ENCODE measurements around the gene SERPINI2. TPM values are rescaled to one million over a fixed set of nuclear protein-coding genes. Genes with fewer than 3 reads are reported as not detected.

Gene SERPINI2
- total RNA-seq, 2 experiments from 2014 or later, result not detected

DNA sequence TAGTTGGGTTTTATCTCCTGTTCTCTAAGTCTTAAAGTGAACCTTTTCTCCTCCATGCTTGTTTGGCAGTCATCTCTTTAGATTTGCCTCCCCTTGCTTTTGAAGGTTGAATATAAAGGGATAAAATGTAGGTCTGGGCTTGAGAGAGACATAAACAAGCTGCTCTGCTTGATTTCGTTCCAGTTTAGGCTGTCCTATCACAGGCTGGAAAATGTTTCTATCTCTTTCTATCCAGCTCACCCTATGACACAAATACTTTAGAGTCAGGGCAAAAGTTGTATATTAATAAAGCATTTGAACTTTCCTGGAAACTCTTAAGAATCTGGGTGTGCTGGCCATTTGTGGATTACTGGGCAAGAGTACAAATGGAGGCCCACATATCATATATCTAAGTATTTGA is 64.2 kb downstream of the SERPINI2 start:
- Mint-ChIP-seq H3K9me3 (ENCODE audit: low read depth) (no peaks in the 10 kb centered on the region), H3K36me3 (no peaks in the 10 kb centered on the region), H3K4me1 (no peaks in the 10 kb centered on the region), H3K27me3 (no peaks in the 10 kb centered on the region), H3K4me3 (no peak overlapping the region), H3K27ac (no peak overlapping the region)
- CTCF ChIA-PET, result no interaction called here
- ATAC-seq (no peak), DNase-seq (no peak)

DNA sequence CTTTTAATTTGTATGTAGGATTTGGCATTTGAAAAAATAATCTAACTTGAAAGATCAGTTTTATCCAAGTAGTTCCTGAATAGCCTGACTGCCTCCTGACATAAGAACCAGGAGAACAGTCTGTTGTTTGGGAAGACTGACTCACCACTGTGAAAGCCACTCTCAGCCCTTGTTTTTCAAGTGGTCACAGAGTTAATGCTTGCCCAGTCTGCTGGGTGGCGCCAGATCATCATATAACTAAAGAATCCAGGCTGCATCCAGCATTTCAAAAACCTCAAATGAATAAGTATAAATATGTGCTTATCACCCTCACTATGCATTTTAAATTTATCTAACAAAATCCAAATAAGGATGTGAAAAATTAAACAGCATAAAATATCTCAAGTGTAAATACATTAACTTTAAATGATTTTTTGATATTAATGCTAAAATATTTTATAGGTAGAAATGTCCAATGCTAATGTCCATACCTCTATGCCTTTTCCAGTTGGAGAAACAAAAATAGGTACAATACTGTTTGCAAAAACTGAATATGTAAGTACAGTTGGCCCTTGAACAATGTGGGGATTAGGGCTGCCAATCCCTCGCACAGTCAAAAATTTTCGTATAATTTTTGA is 66.9 kb downstream of the SERPINI2 start:
- Mint-ChIP-seq H3K4me3 (no peak overlapping the region), H3K9me3 (ENCODE audit: low read depth) (no peaks in the 10 kb centered on the region), H3K36me3 (no peaks in the 10 kb centered on the region), H3K4me1 (no peaks in the 10 kb centered on the region), H3K27ac (no peak overlapping the region), H3K27me3 (no peaks in the 10 kb centered on the region)
- ATAC-seq (no peak), DNase-seq (no peak)
- CTCF ChIA-PET, result no interaction called here

DNA sequence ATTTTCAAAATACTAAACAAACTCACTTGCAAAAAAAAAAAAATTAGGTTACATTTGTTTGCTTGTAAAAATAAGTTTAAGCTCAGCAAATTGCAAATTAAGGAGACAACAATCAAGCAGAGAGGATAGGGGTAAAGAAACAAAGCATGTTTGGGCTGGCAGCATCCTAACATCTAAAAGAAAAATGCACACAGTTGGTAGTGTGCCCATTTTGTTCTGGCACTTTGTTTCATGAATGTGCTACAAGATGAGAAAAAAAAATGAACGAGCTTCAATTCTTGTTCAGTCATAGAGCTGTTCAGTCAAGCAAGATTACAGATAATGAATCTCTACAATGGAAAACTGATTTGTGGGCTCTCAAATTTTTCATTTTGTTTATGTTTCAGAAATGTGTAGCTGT is 76.0 kb downstream of the SERPINI2 start:
- DNase-seq (no peak), ATAC-seq (no peak)
- Mint-ChIP-seq H3K4me3 (no peak overlapping the region), H3K27ac (no peak overlapping the region), H3K27me3 (no peaks in the 10 kb centered on the region), H3K36me3 (no peaks in the 10 kb centered on the region), H3K4me1 (no peaks in the 10 kb centered on the region), H3K9me3 (ENCODE audit: low read depth) (no peaks in the 10 kb centered on the region)
- CTCF ChIA-PET, result interaction anchor here (1.5 kb wide), 1 partner anchor 19 kb away, joined by 3 read pairs; no protein-coding TSS in a partner anchor

DNA sequence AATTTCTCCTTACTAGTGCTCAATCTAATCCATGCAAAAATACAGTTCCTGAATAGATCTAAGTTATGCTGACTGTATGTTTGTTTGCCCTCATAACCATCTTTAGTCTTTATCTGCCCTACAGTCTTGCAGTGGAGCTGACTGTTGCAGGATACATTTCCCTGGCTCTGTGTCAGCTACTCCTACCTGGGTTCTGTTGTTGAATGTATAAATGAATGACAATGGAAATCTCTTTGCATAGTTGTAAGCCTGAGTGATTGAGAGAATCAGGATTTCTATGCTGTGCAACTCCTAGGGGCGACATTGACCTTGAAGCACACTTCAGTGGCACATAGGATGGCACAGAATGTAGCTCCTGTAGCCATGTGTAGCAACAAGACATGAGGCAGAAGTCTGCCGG is 77.8 kb downstream of the SERPINI2 start:
- H3K4me3 Mint-ChIP-seq, result no peak overlapping the region
- no peaks in the 10 kb centered on the region for H3K4me1 Mint-ChIP-seq
- no peak for ATAC-seq
- no peak for DNase-seq
- H3K27me3 Mint-ChIP-seq, result no peaks in the 10 kb centered on the region
- H3K9me3 Mint-ChIP-seq (ENCODE audit: low read depth), result no peaks in the 10 kb centered on the region
- no peak overlapping the region for H3K27ac Mint-ChIP-seq
- CTCF ChIA-PET, result no interaction called here
- no peaks in the 10 kb centered on the region for H3K36me3 Mint-ChIP-seq

DNA sequence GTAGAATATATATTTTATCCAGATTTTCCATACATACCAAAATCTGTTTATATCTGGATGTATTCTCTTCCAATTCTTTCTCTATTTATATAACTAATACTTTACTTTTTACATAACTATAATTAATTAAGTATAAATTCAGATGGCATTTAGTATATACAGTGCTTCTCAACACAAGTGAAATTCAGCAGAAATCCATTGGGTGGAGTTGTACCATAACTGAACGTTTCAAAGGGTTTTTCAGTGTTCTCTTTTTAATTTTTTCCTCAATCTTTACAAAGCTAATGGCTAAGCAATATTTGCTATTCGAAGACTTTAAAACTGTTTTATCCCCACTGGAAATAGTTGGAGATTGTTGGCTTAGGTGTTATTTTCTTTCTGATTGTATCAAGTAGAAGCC is 79.8 kb downstream of the SERPINI2 start:
- no peak overlapping the region for H3K4me3 Mint-ChIP-seq
- DNase-seq (no peak), ATAC-seq (no peak)
- H3K36me3 Mint-ChIP-seq, result no peaks in the 10 kb centered on the region
- H3K9me3 Mint-ChIP-seq (ENCODE audit: low read depth), result no peaks in the 10 kb centered on the region
- no peak overlapping the region for H3K27ac Mint-ChIP-seq
- H3K27me3 Mint-ChIP-seq, result no peaks in the 10 kb centered on the region
- CTCF ChIA-PET, result no interaction called here
- no peaks in the 10 kb centered on the region for H3K4me1 Mint-ChIP-seq

Other genes starting within 250 kb of the SERPINI2 start
- not detected for gene ZBBX, start 93.7 kb downstream of the SERPINI2 start, total RNA-seq
- not detected for gene WDR49, start 179.9 kb upstream of the SERPINI2 start, total RNA-seq